Measurements from ENCODE around the gene SLC12A7.

SLC12A7 gene

GRCh38 chr5:1125030-1125357 is 13.1 kb upstream of the SLC12A7 start:
- DNase-seq (ENCODE audit: low spot score): no peak

GRCh38 chr5:1124205-1125029 is 12.6 kb upstream of the SLC12A7 start:
- no peak for DNase-seq (ENCODE audit: low spot score)

GRCh38 chr5:1123418-1124147 is 11.7 kb upstream of the SLC12A7 start:
- DNase-seq (ENCODE audit: low spot score): no peak

GRCh38 chr5:1122511-1123294 is 10.8 kb upstream of the SLC12A7 start:
- no peak for DNase-seq (ENCODE audit: low spot score)

- no peak for DNase-seq (ENCODE audit: low spot score)
Observed at GRCh38 chr5:1121891-1122290, 10.0 kb upstream of the SLC12A7 start.

- DNase-seq (ENCODE audit: low spot score): no peak
Observed at GRCh38 chr5:1121044-1121443, 9.2 kb upstream of the SLC12A7 start.

GRCh38 chr5:1120236-1120999 is 8.6 kb upstream of the SLC12A7 start:
- DNase-seq (ENCODE audit: low spot score): no peak

- DNase-seq (ENCODE audit: low spot score): no peak
Observed at GRCh38 chr5:1119312-1119831, 7.5 kb upstream of the SLC12A7 start.

GRCh38 chr5:1118738-1119137 is 6.9 kb upstream of the SLC12A7 start:
- no peak for DNase-seq (ENCODE audit: low spot score)

- no peak for DNase-seq (ENCODE audit: low spot score)
Observed at GRCh38 chr5:1118231-1118698, 6.4 kb upstream of the SLC12A7 start.

- no peak for DNase-seq (ENCODE audit: low spot score)
Observed at GRCh38 chr5:1116977-1117376, 5.1 kb upstream of the SLC12A7 start.

- no peak for DNase-seq (ENCODE audit: low spot score)
Observed at GRCh38 chr5:1116109-1116740, 4.4 kb upstream of the SLC12A7 start.

GRCh38 chr5:1115123-1115815 is 3.4 kb upstream of the SLC12A7 start:
- DNase-seq (ENCODE audit: low spot score): no peak

- DNase-seq (ENCODE audit: low spot score): no peak
Observed at GRCh38 chr5:1113805-1114586, 2.1 kb upstream of the SLC12A7 start.

GRCh38 chr5:1113332-1113690 is 1.4 kb upstream of the SLC12A7 start:
- DNase-seq (ENCODE audit: low spot score): no peak

GRCh38 chr5:1112596-1113331 is 901 bp upstream of the SLC12A7 start:
- DNase-seq (ENCODE audit: low spot score): no peak

GRCh38 chr5:1111241-1111726 is 579 bp downstream of the SLC12A7 start:
- DNase-seq (ENCODE audit: low spot score): no peak

- DNase-seq (ENCODE audit: low spot score): no peak
Observed at GRCh38 chr5:1110307-1111240, 1.3 kb downstream of the SLC12A7 start.

All from COLO829 (cell line).